HCT116 (cell line): Measurements from ENCODE around the gene CNPY1. TPM values are rescaled to one million over a fixed set of nuclear protein-coding genes. Genes with fewer than 3 reads are reported as not detected.

Source experiments
- ATAC-seq: fragments of 200-7000 bp; cut with Tn5 transposase; 2 replicates; pipeline ENCODE4 v1.9.1; 2020; ENCODE audit warnings: mild to moderate bottlenecking, moderate library complexity
- BruUV-seq: library from RNA; stranded (reverse); fragments of 400-500 nt; replicated peaks from 2 replicates; lab custom pipeline; 2021; lab: Mats Ljungman, UMichigan
- CTCF ChIA-PET: fragments of 300-600 bp; sonication (Branson Sonifier 250); formaldehyde crosslinking; loops from one replicate; lab custom pipeline; 2021; ENCODE audit warnings: antibody characterized with exemption; lab: Charles Lee
- POLR2A ChIA-PET: fragments of 300-600, 350-600 bp; sonication (Branson Sonifier 250); formaldehyde crosslinking; loops from one replicate; lab custom pipeline; 2021; ENCODE audit warnings: antibody characterized with exemption; lab: Charles Lee
- RAD21 ChIA-PET, 2 experiments: fragments of 300-600 bp; sonication (Branson Sonifier 250); formaldehyde crosslinking; loops; one replicate each; lab custom pipeline; 2023; ENCODE audit warnings: low total read pairs in 2 of 2; ENCODE audit not compliant: uncharacterized antibody in 2 of 2, unreplicated experiment in 2 of 2, low non-redundant PET in 1 of 2; lab: Charles Lee
- DNase-seq: peaks from one replicate; pipeline ENCODE4 v3.0.0-alpha.2; 2010; ENCODE audit warnings: low read depth, low spot score
- H2AFZ ChIP-seq: fragments of 200-600 bp; shearing (Covaris generic), sonication (generic); 2 replicates; pipeline ENCODE4 v1.6.1; 2017; ENCODE audit warnings: low read depth, mixed run types, mixed read lengths, antibody characterized with exemption, low read length; ENCODE audit not compliant: poor library complexity, severe bottlenecking
- H3K27ac ChIP-seq: 2 replicates; pipeline ENCODE4 v1.5.1; 2012; ENCODE audit warnings: low read depth, low read length
- H3K27me3 ChIP-seq: fragments of 200-600 bp; sonication (generic); 2 replicates; pipeline ENCODE4 v1.6.1; 2016; ENCODE audit warnings: mixed run types, low read length, mixed read lengths; ENCODE audit not compliant: insufficient read depth
- H3K36me3 ChIP-seq, 2 experiments: fragments of 200-500 bp in 1 of 2; fragments of 200-600 bp in 1 of 2; sonication (Bioruptor generic) in 1 of 2; sonication (generic) in 1 of 2; 2 replicates each; pipeline versions ENCODE4 v1.5.1 to v1.6.1; 2014 to 2016; ENCODE audit warnings: low read length in 2 of 2, inconsistent platforms in 1 of 2, mixed read lengths in 1 of 2, mixed run types in 1 of 2; ENCODE audit not compliant: insufficient read depth in 2 of 2, control insufficient read depth in 1 of 2
- H3K4me1 ChIP-seq, 2 experiments: fragments of 200-600 bp in 1 of 2; sonication (generic) in 1 of 2; 2 replicates each; pipeline versions ENCODE4 v1.5.1 to v1.6.1; 2012 to 2017; ENCODE audit warnings: low read length in 2 of 2, inconsistent platforms in 1 of 2, mild to moderate bottlenecking in 1 of 2, mixed read lengths in 1 of 2, mixed run types in 1 of 2, moderate library complexity in 1 of 2; ENCODE audit not compliant: insufficient read depth in 2 of 2, control insufficient read depth in 1 of 2
- H3K4me2 ChIP-seq: fragments of 200-600 bp; sonication (generic); 2 replicates; pipeline ENCODE4 v1.6.1; 2017; ENCODE audit warnings: mixed run types, low read length, mixed read lengths
- H3K4me3 ChIP-seq, 2 experiments: fragments of 200-600 bp in 1 of 2; sonication (generic) in 1 of 2; replicated peaks in 1 of 2; 2 replicates each; pipeline ENCODE4 v1.5.1; 2011 to 2016; ENCODE audit warnings: low read length in 2 of 2, control low read depth in 1 of 2, low read depth in 1 of 2, mild to moderate bottlenecking in 1 of 2, mixed read lengths in 1 of 2, mixed run types in 1 of 2
- H3K79me2 ChIP-seq: fragments of 200-600 bp; sonication (generic); 2 replicates; pipeline ENCODE4 v1.6.1; 2017; ENCODE audit warnings: mild to moderate bottlenecking, mixed run types, low read length, moderate library complexity, mixed read lengths; ENCODE audit not compliant: insufficient read depth
- H3K9ac ChIP-seq: fragments of 200-600 bp; sonication (generic); 2 replicates; pipeline ENCODE4 v1.6.1; 2016; ENCODE audit warnings: low read length, mixed read lengths
- H3K9me2 ChIP-seq: fragments of 200-600 bp; sonication (generic), shearing (Covaris generic); 2 replicates; pipeline ENCODE4 v1.6.1; 2017; ENCODE audit warnings: mixed run types, mild to moderate bottlenecking, moderate library complexity; ENCODE audit not compliant: insufficient read depth
- H3K9me3 ChIP-seq, 2 experiments: fragments of 200-500 bp in 1 of 2; fragments of 200-600 bp in 1 of 2; sonication (Bioruptor generic) in 1 of 2; sonication (generic) in 1 of 2; 2 replicates each; pipeline ENCODE4 v1.6.1; 2014 to 2017; ENCODE audit warnings: low read length in 2 of 2, mixed read lengths in 2 of 2, inconsistent platforms in 1 of 2, low read depth in 1 of 2, mild to moderate bottlenecking in 1 of 2, mixed run types in 1 of 2, moderate library complexity in 1 of 2; ENCODE audit not compliant: control insufficient read depth in 1 of 2, insufficient read depth in 1 of 2
- H4K20me1 ChIP-seq: fragments of 200-600 bp; sonication (generic), shearing (Covaris generic); 2 replicates; pipeline ENCODE4 v1.6.1; 2017; ENCODE audit warnings: mixed run types, mild to moderate bottlenecking, moderate library complexity; ENCODE audit not compliant: insufficient read depth
- CBX3 ChIP-seq: IDR thresholded peaks from 2 replicates; pipeline ENCODE4 v1.6.1; 2012; ENCODE audit warnings: low read depth
- CEBPB ChIP-seq: IDR thresholded peaks from 2 replicates; pipeline ENCODE4 v1.6.1; 2012; ENCODE audit warnings: low read depth
- FOSL1 ChIP-seq: IDR thresholded peaks from 2 replicates; pipeline ENCODE4 v1.6.1; 2012; ENCODE audit warnings: low read depth
- JUND ChIP-seq: IDR thresholded peaks from 2 replicates; pipeline ENCODE4 v1.6.1; 2012
- POLR2AphosphoS5 ChIP-seq: IDR thresholded peaks from 2 replicates; pipeline ENCODE4 v1.6.1; 2011; ENCODE audit warnings: mild to moderate bottlenecking, low read depth, low read length, moderate library complexity
- RAD21 ChIP-seq: IDR thresholded peaks from 2 replicates; pipeline ENCODE4 v1.6.1; 2012; ENCODE audit warnings: low read depth, mild to moderate bottlenecking
- SIN3A ChIP-seq: IDR thresholded peaks from 2 replicates; pipeline ENCODE4 v1.6.1; 2012; ENCODE audit warnings: low read depth
- SP1 ChIP-seq: IDR thresholded peaks from 2 replicates; pipeline ENCODE4 v1.6.1; 2012; ENCODE audit warnings: low read depth
- TCF7L2 ChIP-seq: IDR thresholded peaks from 2 replicates; pipeline ENCODE4 v1.7.0; 2011; ENCODE audit warnings: borderline replicate concordance, inconsistent platforms; ENCODE audit not compliant: insufficient read depth, insufficient read length; ENCODE audit errors: extremely low read depth
- ZFX ChIP-seq: fragments of 450-650 bp; IDR thresholded peaks from 2 replicates; pipeline ENCODE4 v1.6.1; 2017
- ZNF274 ChIP-seq: fragments of 200-500 bp; sonication (Bioruptor generic); IDR thresholded peaks from 2 replicates; pipeline ENCODE4 v1.6.1; 2014; ENCODE audit warnings: mild to moderate bottlenecking, low read depth, low read length, inconsistent platforms
- intact Hi-C: fragments of 100-400 bp; cut with micrococcal nuclease; formaldehyde crosslinking; loops from 2 replicates; pipeline ENCODE4 v1.10.0; 2022
- total RNA-seq: library from RNA; stranded (reverse); gene quantifications from one replicate; pipeline ENCODE4 v1.2.1, GENCODE V29; 2021; ENCODE audit not compliant: unreplicated experiment
- TF ChIP-seq, protein P1 (sequence below): IDR thresholded peaks from 2 replicates; pipeline ENCODE4 v1.6.1; 2011; ENCODE audit warnings: mild to moderate bottlenecking, low read length, moderate library complexity; ENCODE audit not compliant: insufficient replicate concordance; ENCODE audit errors: extremely low read depth
- TF ChIP-seq, protein P2 (sequence below): IDR thresholded peaks from 2 replicates; pipeline ENCODE4 v1.6.1; 2012

CNPY1 gene
- total RNA-seq, 1 experiment from 2014 or later, result not detected

DNA sequence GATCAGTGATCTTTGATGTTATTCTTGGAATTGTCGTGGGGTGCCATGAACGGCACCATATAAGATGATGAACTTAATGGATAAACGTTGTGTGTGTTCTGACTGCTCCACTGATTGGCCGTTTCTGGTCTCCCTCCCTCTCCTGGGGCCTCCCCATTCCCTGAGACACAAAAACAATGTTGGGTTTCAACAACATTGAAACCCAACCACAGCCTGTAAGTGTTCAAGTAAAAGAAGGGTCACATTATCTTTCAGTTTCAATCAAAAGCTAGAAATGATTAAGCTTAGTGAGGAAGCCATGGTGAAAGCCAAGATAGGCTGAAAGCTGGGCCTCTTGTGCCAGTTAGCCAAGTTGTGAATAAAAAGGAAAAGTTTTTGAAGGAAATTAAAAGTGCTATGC, 68.9 kb downstream of the CNPY1 start:
- Histone ChIP-seq H3K79me2 (no peaks in the 10 kb centered on the region), H3K36me3 (no peaks in the 10 kb centered on the region), H3K9me2 (no peaks in the 10 kb centered on the region), H3K9me3 (peaks cover 0 to 6% of the 10 kb centered on the region in 2 experiments; a peak in 1 of 4 replicates), H3K4me1 (no peaks in the 10 kb centered on the region), H3K9ac (no peak overlapping the region), H4K20me1 (no peaks in the 10 kb centered on the region), H3K4me3 (no peak overlapping the region), H3K27me3 (0 out of 2 replicates have a peak, but pooled peaks cover 6% of the 10 kb centered on the region), H3K4me2 (no peak overlapping the region), H3K27ac (no peak overlapping the region), H2AFZ (no peak overlapping the region)
- intact Hi-C loops, result no loop called here
- RAD21 ChIA-PET, result no interaction called here
- DNase-seq, result no peak
- POLR2A ChIA-PET, result no interaction called here
- CTCF ChIA-PET, result no interaction called here
- BruUV-seq, result no TSS peak
- no peak for TF ChIP-seq CEBPB
- TF ChIP-seq JUND, result no peak
- TF ChIP-seq SIN3A, result no peak
- no peak for TF ChIP-seq CBX3
- TF ChIP-seq RAD21, result no peak
- no peak for TF ChIP-seq TCF7L2
- TF ChIP-seq ZNF274, result no peak
- TF ChIP-seq POLR2AphosphoS5, result no peak
- no peak for TF ChIP-seq FOSL1
- no peak for TF ChIP-seq ZFX
- TF ChIP-seq SP1, result no peak
- TF ChIP-seq, protein P1, sequence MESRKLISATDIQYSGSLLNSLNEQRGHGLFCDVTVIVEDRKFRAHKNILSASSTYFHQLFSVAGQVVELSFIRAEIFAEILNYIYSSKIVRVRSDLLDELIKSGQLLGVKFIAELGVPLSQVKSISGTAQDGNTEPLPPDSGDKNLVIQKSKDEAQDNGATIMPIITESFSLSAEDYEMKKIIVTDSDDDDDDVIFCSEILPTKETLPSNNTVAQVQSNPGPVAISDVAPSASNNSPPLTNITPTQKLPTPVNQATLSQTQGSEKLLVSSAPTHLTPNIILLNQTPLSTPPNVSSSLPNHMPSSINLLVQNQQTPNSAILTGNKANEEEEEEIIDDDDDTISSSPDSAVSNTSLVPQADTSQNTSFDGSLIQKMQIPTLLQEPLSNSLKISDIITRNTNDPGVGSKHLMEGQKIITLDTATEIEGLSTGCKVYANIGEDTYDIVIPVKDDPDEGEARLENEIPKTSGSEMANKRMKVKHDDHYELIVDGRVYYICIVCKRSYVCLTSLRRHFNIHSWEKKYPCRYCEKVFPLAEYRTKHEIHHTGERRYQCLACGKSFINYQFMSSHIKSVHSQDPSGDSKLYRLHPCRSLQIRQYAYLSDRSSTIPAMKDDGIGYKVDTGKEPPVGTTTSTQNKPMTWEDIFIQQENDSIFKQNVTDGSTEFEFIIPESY, result no peak
- TF ChIP-seq, protein P2, sequence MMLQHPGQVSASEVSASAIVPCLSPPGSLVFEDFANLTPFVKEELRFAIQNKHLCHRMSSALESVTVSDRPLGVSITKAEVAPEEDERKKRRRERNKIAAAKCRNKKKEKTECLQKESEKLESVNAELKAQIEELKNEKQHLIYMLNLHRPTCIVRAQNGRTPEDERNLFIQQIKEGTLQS, result no peak
- TF ChIP-seq, all 23 proteins: peak for 0
- no peak for ATAC-seq
